Keratinocyte (primary cell): Measurements from ENCODE around the gene NPTX2.

Experiments used
- EZH2 ChIP-seq: IDR thresholded peaks from one replicate; pipeline ENCODE4 v1.6.1; 2012; ENCODE audit warnings: inconsistent platforms, mild to moderate bottlenecking, low read length, moderate library complexity
- TF ChIP-seq, protein P1 (sequence below), 3 experiments: IDR thresholded peaks in 1 of 3; conservative IDR thresholded peaks in 1 of 3; optimal IDR thresholded peaks in 1 of 3; 2 replicates in 2 of 3; 3 replicates in 1 of 3; pipeline versions ENCODE3 to v1.5.1; 2011; ENCODE audit warnings: low read length in 3 of 3, mild to moderate bottlenecking in 3 of 3, moderate library complexity in 2 of 3, control low read depth in 1 of 3, inconsistent platforms in 1 of 3; ENCODE audit not compliant: insufficient read depth in 2 of 3; ENCODE audit errors: extremely low read depth in 1 of 3

DNA sequence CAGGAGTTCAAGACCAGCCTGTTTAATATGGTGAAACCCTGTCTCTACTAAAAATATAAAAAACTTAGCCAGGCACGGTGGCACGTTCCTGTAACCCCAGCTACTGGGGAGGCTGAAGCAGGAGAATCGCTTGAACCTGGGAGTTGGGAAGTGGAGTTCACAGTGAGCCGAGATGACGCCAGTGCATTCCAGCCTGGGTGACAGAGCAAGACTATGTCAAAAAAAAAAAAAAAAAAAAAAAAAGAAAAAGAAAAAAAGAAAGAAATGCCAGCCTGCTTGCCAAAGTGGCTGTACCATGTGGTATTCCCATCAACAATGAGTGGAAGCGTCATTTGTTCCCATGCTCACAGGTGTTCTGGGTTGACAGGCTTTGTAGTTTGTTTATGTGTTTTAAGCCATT, 43.3 kb upstream of the NPTX2 start:
- TF ChIP-seq, protein P1, sequence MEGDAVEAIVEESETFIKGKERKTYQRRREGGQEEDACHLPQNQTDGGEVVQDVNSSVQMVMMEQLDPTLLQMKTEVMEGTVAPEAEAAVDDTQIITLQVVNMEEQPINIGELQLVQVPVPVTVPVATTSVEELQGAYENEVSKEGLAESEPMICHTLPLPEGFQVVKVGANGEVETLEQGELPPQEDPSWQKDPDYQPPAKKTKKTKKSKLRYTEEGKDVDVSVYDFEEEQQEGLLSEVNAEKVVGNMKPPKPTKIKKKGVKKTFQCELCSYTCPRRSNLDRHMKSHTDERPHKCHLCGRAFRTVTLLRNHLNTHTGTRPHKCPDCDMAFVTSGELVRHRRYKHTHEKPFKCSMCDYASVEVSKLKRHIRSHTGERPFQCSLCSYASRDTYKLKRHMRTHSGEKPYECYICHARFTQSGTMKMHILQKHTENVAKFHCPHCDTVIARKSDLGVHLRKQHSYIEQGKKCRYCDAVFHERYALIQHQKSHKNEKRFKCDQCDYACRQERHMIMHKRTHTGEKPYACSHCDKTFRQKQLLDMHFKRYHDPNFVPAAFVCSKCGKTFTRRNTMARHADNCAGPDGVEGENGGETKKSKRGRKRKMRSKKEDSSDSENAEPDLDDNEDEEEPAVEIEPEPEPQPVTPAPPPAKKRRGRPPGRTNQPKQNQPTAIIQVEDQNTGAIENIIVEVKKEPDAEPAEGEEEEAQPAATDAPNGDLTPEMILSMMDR (optimal IDR thresholded peaks at IDR 0.05 in 1 of 3, IDR thresholded peaks at IDR 0.05 in 1 of 3, conservative IDR thresholded peaks at IDR 0.05 in 1 of 3; ENCODE audit: extremely low read depth in 1 of 3, insufficient read depth in 2 of 3, low read length in 3 of 3) = no peak
- no peak for TF ChIP-seq EZH2
